GM15510 (cell line): ENCODE results near the gene DNMBP.

Experiments used
- POLR2A ChIP-seq: IDR thresholded peaks from 3 replicates; pipeline ENCODE4 v1.6.1; 2011; ENCODE audit warnings: borderline replicate concordance; ENCODE audit not compliant: insufficient read length; ENCODE audit errors: extremely low read depth

The DNMBP gene

DNA sequence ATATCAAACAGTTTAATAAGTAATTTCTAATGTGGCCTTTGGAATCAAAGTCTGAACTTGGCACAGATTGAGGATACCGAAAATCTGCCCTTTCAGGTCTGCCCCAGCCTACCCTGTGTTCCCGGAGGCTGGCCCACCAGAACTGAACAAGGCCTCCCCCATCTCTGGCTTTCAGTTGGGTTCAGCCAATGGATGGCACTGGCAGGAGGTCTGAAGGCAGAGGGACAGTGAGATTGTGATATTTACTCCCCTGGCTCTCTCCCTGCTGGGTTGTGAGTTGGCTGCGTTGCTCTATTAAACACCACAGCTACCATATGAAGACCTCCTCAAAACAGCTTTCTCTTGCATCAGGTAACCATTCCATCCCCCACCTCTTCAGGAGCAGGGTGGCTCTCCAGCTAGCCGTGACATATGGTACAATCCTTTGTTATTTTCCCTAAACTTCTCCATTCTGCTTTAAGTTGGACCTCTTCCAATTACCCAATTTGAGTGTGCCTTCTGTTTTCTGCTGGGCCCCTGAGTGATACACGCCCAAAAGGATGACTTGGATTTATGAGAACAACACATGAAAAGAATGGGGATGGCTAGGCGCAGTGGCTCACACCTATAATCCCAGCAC lies 28.1 kb downstream of the DNMBP start:
- no peak for TF ChIP-seq POLR2A

- TF ChIP-seq POLR2A = no peak
Measured at GRCh38 chr10:99979066-99979685, 30.6 kb downstream of the DNMBP start.

DNA sequence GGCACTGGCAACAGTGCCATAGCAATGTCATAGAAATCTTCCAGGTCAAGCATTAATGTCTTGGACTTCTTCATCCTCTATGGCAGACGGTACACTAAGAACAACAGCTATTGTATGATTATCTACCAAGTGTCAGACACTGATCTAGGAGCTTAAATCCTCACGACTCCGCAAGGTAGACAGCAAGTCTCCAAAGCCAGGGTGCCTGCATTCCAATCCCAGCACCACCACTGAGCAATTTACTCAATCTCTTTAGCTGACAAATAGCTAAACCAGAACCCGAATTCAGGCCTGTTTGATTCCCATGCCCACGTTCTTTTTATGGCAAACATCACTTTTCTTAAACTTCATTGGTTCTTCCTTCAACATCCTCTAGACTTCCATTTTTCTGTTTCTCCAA lies 31.8 kb downstream of the DNMBP start:
- no peak for TF ChIP-seq POLR2A

- TF ChIP-seq POLR2A = no peak
Measured at GRCh38 chr10:99976886-99977665, 32.7 kb downstream of the DNMBP start.

GRCh38 chr10:99975942-99976809 lies 33.6 kb downstream of the DNMBP start:
- TF ChIP-seq POLR2A = no peak

DNA sequence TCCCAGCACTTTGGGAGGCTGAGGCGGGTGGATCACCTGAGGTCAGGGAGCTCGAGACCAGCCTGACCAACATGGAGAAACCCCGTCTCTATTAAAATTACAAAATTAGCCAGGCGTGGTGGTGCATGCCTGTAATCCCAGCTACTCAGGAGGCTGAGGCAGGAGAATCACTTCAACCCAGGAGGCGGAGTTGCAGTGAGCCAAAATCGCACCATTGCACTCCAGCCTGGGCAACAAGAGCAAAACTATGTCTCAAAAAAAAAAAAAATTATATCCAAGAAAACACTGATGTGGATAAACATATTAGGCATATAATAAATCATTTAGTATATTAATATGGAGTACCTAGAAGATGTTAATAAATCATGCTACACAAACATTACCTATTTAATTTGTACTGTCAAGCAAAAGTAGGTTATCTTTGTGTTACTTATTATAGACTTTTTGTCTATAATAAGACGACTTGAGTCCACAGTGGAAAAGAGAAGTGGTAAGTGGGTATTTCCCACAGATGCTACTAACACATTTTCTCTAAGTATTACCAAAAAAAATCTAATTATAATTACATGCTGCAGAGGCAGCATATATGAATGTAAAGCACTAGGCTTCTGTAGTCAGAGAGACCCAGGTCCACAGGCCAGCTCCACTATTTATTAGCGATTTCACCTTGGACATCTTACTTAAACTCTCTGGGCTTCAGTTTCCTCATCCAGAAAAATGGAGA lies 34.5 kb downstream of the DNMBP start:
- no peak for TF ChIP-seq POLR2A

GRCh38 chr10:99973190-99973589 lies 36.6 kb downstream of the DNMBP start:
- TF ChIP-seq POLR2A = no peak

DNA sequence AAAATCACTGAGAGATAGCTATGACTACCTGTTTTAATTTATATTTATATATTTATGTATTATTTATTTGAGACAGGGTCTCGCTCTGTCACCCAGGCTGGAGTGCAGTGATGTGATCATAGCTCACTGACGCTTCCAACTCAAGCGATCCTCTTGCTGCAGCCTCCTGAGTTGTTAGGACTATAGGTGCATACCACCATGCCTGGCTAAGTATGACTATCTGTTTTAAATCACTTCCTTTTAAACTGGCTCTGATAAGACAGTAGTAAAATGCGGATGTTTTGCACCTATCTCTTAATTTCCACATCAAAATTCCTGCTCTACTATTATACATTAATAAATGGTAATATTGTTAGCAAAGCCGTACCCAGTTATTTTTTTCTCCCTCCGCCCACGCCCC lies 41.8 kb downstream of the DNMBP start:
- no peak for TF ChIP-seq POLR2A

DNA sequence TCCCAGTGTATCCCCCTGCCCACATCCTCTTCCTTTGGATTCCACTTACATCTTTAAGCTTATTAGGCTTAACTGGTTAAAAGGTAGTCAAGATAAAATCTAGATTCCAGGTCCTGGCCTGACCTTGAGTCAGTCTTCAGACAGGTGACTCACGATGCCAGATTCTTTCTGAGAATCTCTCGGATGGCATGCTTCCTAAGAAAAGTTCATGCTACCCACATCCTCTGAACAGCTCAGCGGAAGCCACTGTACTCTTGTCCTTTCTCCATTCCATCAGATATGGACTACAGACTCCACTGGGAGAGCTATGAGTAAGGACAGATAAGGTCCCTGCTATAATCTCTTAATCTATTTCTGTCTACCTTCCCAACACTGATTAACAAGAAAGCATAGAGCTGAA lies 43.4 kb downstream of the DNMBP start:
- TF ChIP-seq POLR2A = no peak

DNA sequence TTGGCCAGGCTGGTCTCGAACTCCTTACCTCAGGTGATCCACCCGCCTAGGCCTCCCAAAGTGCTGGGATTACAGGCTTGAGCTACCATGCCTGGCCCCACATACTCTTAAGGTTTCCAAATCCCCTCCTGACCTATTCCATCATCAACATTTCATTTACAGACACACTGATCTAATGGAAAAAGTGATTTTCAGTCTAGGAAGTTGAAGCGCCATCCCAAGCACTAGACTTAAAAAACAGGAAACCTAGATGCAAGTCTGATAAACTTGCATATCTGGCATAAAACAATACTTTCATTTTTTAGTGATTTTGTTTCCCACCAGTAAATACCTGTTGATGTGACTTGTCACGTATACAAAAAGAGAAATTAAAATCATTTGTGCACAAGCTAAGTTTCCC lies 44.0 kb downstream of the DNMBP start:
- no peak for TF ChIP-seq POLR2A

DNA sequence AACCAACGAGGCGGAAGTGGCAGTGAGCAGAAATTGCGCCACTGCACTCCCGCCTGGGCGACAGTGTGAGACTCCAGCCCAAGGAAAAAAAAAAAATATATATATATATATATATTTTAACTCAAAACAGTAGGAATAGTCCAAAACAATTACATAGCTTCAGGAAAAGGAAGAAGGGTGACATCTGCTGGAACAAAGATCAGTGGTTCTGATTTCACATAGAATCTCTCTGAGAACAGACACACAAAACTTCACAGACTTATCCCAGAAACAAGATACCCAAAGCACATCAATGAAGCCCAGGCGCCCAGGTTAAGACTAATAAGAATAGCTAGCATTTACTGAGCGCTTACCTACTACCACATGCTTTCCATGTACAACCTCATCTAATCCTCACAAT lies 45.0 kb downstream of the DNMBP start:
- TF ChIP-seq POLR2A = no peak

GRCh38 chr10:99958806-99959205 lies 50.9 kb downstream of the DNMBP start:
- TF ChIP-seq POLR2A = no peak

DNA sequence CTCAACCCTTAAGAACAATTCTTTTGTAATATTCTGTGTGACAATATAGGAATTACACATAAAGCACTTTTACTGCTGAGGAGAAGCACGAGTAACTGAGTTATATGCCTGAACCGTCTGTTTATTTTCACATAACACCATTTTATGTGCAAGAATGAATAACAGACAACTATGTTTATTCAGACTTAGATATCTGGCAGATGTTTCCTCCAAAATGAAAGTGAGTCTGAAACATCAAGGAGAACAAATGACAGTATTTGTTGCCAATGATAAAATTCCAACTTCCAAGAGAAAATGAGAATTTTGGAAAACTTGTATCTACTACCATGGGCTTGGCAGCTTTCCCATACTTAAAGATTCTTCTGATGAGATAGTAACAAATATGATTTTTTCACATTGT lies 51.4 kb downstream of the DNMBP start:
- no peak for TF ChIP-seq POLR2A

- TF ChIP-seq POLR2A = no peak
Measured at GRCh38 chr10:99952799-99953198, 56.9 kb downstream of the DNMBP start.
